HG02623 (cell line): ENCODE measurements around the gene NKD1.

ENCODE experiments used
- ATAC-seq: cut with Tn5 transposase; IDR thresholded peaks from one replicate; pipeline ENCODE4 v1.9.1; 2021; ENCODE audit warnings: moderate library complexity; ENCODE audit not compliant: unreplicated experiment

Gene NKD1

GRCh38 chr16:50557046-50557445 lies 8.8 kb downstream of the NKD1 start:
- ATAC-seq: no peak

- ATAC-seq: no peak
Measured at GRCh38 chr16:50558913-50559312, 10.7 kb downstream of the NKD1 start.

GRCh38 chr16:50559342-50559741 lies 11.1 kb downstream of the NKD1 start:
- no peak for ATAC-seq

- no peak for ATAC-seq
Measured at GRCh38 chr16:50559804-50560514, 11.8 kb downstream of the NKD1 start.

GRCh38 chr16:50560903-50561863 lies 13.0 kb downstream of the NKD1 start:
- ATAC-seq: no peak

- ATAC-seq: no peak
Measured at GRCh38 chr16:50562657-50563056, 14.5 kb downstream of the NKD1 start.

GRCh38 chr16:50563989-50564388 lies 15.8 kb downstream of the NKD1 start:
- ATAC-seq: no peak

GRCh38 chr16:50565428-50565827 lies 17.2 kb downstream of the NKD1 start:
- no peak for ATAC-seq

GRCh38 chr16:50566014-50566962 lies 18.1 kb downstream of the NKD1 start:
- no peak for ATAC-seq

- ATAC-seq: no peak
Measured at GRCh38 chr16:50567651-50568050, 19.5 kb downstream of the NKD1 start.

- ATAC-seq: no peak
Measured at GRCh38 chr16:50568187-50568815, 20.1 kb downstream of the NKD1 start.

- ATAC-seq: no peak
Measured at GRCh38 chr16:50570354-50570753, 22.2 kb downstream of the NKD1 start.

GRCh38 chr16:50570808-50571598 lies 22.8 kb downstream of the NKD1 start:
- ATAC-seq: no peak

GRCh38 chr16:50571786-50572185 lies 23.6 kb downstream of the NKD1 start:
- no peak for ATAC-seq

GRCh38 chr16:50572700-50573099 lies 24.5 kb downstream of the NKD1 start:
- no peak for ATAC-seq

- ATAC-seq: no peak
Measured at GRCh38 chr16:50573279-50573678, 25.1 kb downstream of the NKD1 start.

GRCh38 chr16:50573947-50574744 lies 25.9 kb downstream of the NKD1 start:
- ATAC-seq: no peak

GRCh38 chr16:50574745-50575136 lies 26.5 kb downstream of the NKD1 start:
- no peak for ATAC-seq

GRCh38 chr16:50575743-50576142 lies 27.5 kb downstream of the NKD1 start:
- no peak for ATAC-seq
